Naive B cell (primary cell): ENCODE results near the gene VRK3. TPM values are rescaled to one million over a fixed set of nuclear protein-coding genes. Genes with fewer than 3 reads are reported as not detected.
"Not testable (repeated sequence)": the region's sequence is repeated elsewhere in the genome, so short reads cannot be mapped to it uniquely, and the experiment has no call there.

Experiments used
- ATAC-seq, 2 donors: fragments of 150-1000 bp; cut with Tn5 transposase; 2 replicates each; pipeline ENCODE4 v1.10.0; 2021; ENCODE audit warnings: low read depth in 2 of 2, mild to moderate bottlenecking in 2 of 2, moderate library complexity in 2 of 2
- DNase-seq: peaks from one replicate; pipeline ENCODE4 v3.0.0; 2022
- H3K27ac Mint-ChIP-seq, 6 donors: one replicate each; pipeline ENCODE4 v1.8.0; 2020 to 2022; ENCODE audit warnings: mild to moderate bottlenecking in 6 of 6, mixed read lengths in 6 of 6, moderate library complexity in 5 of 6, inconsistent platforms in 2 of 6
- H3K27me3 Mint-ChIP-seq, 3 donors: one replicate each; pipeline ENCODE4 v1.8.0; 2021 to 2022; ENCODE audit warnings: mixed read lengths in 3 of 3, mild to moderate bottlenecking in 1 of 3
- H3K36me3 Mint-ChIP-seq, 2 donors: one replicate each; pipeline ENCODE4 v1.8.0; 2020 to 2022; ENCODE audit warnings: mixed read lengths in 2 of 2, inconsistent platforms in 1 of 2, mild to moderate bottlenecking in 1 of 2
- H3K4me1 Mint-ChIP-seq, 3 donors: one replicate each; pipeline ENCODE4 v1.8.0; 2020 to 2022; ENCODE audit warnings: mixed read lengths in 3 of 3, inconsistent platforms in 1 of 3, mild to moderate bottlenecking in 1 of 3, moderate library complexity in 1 of 3
- H3K4me3 Mint-ChIP-seq, 8 donors: one replicate each; pipeline ENCODE4 v1.8.0; 2020 to 2022; ENCODE audit warnings: mild to moderate bottlenecking in 8 of 8, mixed read lengths in 8 of 8, moderate library complexity in 8 of 8, inconsistent platforms in 2 of 8
- H3K9me3 Mint-ChIP-seq, 7 donors: one replicate each; pipeline ENCODE4 v1.8.0; 2020 to 2022; ENCODE audit warnings: mixed read lengths in 7 of 7, mild to moderate bottlenecking in 5 of 7, inconsistent platforms in 2 of 7, moderate library complexity in 1 of 7
- polyA plus RNA-seq, 6 donors: library from polyadenylated mRNA; unstranded; fragments of 300-500 nt; fragmentation: Illumina TruSeq; gene quantifications; one replicate each; pipeline ENCODE4 v1.2.3, GENCODE V29; 2021; ENCODE audit warnings: low read depth in 6 of 6

VRK3 gene
- polyA plus RNA-seq, 6 donors from 2014 or later: 78.8 to 121 (median 89.0) TPM

DNA sequence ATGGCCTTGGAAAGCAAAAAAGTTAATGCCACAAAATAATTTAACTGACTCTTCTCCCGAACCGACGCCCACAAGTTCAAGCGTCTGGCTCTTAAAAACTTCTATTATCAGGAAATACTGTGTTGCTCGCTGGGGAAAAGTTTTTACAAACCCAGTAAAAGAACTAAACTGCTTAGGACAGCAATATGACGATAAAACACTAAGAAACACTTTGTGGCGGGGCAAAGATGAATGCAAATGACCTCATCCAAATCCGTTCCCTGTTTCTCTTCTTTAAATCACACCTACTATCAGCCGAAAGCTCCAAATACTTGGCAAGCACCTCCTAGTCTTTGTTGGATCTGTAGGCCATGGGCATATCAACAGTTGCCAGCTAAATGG lies 69.1 kb downstream of the VRK3 start:
- no peak overlapping the region for H3K4me3 Mint-ChIP-seq
- DNase-seq (no peak), ATAC-seq (no peak)
- H3K27me3 Mint-ChIP-seq: peaks cover 17 to 53% (median 22%) of the 10 kb centered on the region in 3 donors
- no peak overlapping the region for H3K27ac Mint-ChIP-seq
- H3K4me1 Mint-ChIP-seq: peaks cover 5 to 17% (median 11%) of the 10 kb centered on the region in 3 donors
- H3K9me3 Mint-ChIP-seq: peaks cover 0 to 1% (median 0%) of the 10 kb centered on the region in 7 donors
- no peaks in the 10 kb centered on the region for H3K36me3 Mint-ChIP-seq

DNA sequence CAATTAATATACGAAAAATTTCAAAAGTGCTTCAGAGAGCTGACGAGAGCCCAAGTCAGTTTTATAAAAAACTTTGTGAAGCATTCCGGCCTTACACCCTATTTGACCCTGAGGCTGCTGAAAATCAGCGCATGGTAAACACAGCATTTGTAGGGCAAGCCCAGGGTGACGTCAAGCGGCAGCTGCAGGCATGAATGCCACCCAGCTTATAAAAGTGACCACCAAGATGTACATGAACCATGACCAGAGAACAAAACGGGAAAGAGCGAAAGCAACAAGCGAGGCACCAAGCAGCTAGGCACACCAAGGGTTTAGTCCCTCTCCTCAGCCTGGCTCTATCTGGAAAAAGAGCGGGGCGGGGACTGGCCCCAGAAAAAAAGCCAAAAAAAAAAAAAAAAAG lies 70.2 kb downstream of the VRK3 start:
- Mint-ChIP-seq H3K36me3 (no peaks in the 10 kb centered on the region), H3K4me1 (peaks cover 9 to 17% (median 11%) of the 10 kb centered on the region in 3 donors), H3K27me3 (peaks cover 28 to 63% (median 30%) of the 10 kb centered on the region in 3 donors), H3K27ac (no peak overlapping the region), H3K9me3 (peaks cover 0 to 1% (median 0%) of the 10 kb centered on the region in 7 donors), H3K4me3 (no peak overlapping the region)
- ATAC-seq (no peak), DNase-seq (no peak)

DNA sequence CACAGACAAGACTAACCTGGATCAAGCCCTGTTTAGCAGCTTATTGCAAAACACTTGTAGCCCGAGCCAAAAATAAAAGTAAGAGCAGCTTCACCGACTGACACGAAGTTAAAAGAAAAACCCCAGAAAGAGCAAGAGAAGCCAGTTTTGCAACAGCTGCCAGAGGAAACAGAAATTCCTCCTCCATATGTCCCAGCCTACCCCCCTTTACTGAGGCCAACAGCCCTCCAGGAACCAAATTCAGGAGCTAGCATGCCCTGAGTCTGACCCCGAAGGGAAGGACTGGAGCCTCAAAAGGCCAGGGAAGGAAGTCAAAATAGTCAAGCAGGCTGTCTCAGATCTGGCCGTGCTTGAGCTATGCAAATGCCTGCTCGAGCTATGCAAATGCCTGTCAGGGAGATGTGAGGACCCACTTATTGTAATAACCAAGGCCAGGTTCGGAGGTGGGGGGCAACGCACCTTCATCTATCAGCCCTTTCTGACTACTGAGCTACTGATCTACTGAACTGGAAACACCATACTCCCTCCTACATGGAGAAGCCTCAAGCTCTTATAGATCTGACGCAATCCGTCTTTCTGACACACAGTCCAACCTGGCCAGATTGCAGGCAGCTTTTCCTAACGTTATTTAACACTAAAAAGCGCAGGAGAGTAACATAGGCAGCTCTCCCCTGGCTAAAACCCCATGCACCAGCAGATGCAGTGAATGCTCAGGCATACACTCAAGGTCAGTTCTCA lies 70.9 kb downstream of the VRK3 start:
- Mint-ChIP-seq H3K27me3 (peaks cover 30 to 66% (median 31%) of the 10 kb centered on the region in 3 donors), H3K4me1 (peaks cover 9 to 17% (median 11%) of the 10 kb centered on the region in 3 donors), H3K4me3 (peak overlapping the region in 1 of 8 donors; percentile 17), H3K27ac (no peak overlapping the region), H3K9me3 (peaks cover 0 to 1% (median 0%) of the 10 kb centered on the region in 7 donors), H3K36me3 (no peaks in the 10 kb centered on the region)
- DNase-seq: no peak
- ATAC-seq: no peak

DNA sequence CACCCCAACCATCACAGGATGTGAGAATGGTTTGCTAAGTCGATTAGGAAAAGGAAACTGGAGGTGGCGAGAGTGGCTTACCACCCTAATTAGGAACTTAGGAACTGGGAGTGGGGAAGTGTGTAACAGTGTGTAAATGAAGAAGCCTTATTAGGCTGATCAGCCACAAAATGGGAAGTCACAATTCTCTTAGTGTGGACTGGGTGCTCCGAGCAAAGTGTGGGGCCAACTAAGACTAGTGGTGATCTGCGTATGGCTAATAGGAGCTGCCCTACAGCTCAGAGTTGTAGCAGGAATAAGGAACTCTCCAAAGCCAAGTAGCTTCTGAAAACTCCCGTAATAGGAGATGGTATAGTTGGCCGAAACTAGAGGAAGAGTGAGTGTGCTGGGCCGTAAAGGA lies 71.8 kb downstream of the VRK3 start:
- Mint-ChIP-seq H3K4me3 (no peak overlapping the region), H3K4me1 (peaks cover 9 to 17% (median 11%) of the 10 kb centered on the region in 3 donors), H3K27ac (peak overlapping the region in 1 of 6 donors; percentile 69), H3K27me3 (peaks cover 30 to 66% (median 31%) of the 10 kb centered on the region in 3 donors), H3K36me3 (no peaks in the 10 kb centered on the region), H3K9me3 (peaks cover 0 to 1% (median 0%) of the 10 kb centered on the region in 7 donors)
- DNase-seq (no peak), ATAC-seq (no peak)

DNA sequence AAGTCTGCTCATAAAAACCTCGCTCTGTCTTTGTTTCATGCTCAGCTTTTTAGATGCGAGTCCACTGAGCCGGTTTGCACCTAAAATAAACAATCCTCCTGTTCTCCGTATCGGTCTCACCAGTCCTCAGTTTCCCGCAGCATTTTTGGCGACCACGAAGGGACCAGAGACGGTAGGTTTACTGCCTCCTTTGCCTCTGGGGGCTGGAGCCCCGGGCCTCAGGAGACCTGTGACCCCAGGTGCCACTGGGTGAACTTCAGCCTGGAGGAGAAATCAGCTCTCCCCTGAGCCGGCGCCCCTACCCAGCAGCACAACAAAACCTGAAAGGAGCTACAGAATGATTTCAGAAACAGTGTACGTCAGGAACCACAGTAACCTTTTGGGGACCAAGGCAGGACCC lies 72.3 kb downstream of the VRK3 start:
- ATAC-seq (no peak), DNase-seq (no peak)
- H3K36me3 Mint-ChIP-seq: no peaks in the 10 kb centered on the region
- H3K27me3 Mint-ChIP-seq: peaks cover 31 to 62% (median 34%) of the 10 kb centered on the region in 3 donors
- no peaks in the 10 kb centered on the region for H3K9me3 Mint-ChIP-seq
- no peak overlapping the region for H3K27ac Mint-ChIP-seq
- H3K4me1 Mint-ChIP-seq: peaks cover 9 to 17% (median 11%) of the 10 kb centered on the region in 3 donors
- H3K4me3 Mint-ChIP-seq: no peak overlapping the region

DNA sequence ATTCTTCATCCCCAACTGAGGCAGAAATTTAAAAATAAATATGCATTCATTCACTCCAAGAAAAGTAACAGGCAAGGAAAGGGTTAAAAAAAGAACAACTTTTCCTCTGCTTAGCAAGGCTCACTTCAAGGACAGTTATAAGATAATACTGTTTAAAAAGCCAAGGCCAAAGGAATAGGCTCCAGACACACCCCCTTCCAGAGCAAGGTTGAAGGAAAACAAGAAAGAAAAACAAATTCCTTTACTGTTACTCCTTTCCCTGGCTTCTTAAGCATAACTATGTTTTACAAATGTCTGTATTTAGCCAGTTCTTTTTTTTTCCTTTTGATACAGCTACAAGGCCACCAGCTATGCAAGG lies 72.7 kb downstream of the VRK3 start:
- Mint-ChIP-seq H3K4me3 (no peak overlapping the region), H3K27me3 (peaks cover 34 to 65% (median 38%) of the 10 kb centered on the region in 3 donors), H3K27ac (no peak overlapping the region), H3K9me3 (no peaks in the 10 kb centered on the region), H3K4me1 (peaks cover 9 to 17% (median 11%) of the 10 kb centered on the region in 3 donors), H3K36me3 (no peaks in the 10 kb centered on the region)
- ATAC-seq (no peak), DNase-seq (no peak)

DNA sequence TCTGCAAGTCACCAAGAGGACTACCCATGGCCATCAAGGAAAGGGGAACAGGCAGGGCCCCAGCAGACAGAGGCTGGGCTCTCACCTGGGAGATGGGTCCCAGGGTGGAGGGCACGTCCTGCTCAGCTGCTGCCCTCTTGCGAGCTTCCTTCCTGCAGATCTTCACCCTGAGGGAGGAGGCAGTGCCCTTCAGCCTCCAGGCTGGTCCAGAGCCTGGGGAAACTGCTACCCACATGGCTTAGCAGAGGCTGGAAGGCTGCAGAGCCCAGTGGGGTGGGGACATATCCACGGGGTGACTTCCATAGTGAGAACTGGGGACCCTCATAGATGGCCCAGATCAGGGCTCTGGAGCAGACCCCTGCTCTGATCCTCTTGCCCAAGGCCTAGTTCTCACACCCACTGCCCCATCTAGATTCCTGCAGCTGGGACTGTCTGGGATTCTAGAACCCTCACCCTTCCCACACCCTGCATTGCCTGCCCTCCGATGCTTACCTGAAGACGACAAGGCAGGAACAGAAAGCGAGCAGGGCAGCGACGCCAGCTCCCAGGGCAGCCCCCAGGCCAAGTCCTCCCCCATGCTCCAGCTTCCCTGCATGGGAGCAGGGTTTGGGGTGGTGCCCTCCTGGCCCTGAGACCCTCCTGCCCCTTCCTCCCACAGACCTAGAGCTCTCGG lies 73.2 kb downstream of the VRK3 start:
- DNase-seq: no peak
- no peaks in the 10 kb centered on the region for H3K36me3 Mint-ChIP-seq
- peaks cover 9 to 17% (median 11%) of the 10 kb centered on the region in 3 donors for H3K4me1 Mint-ChIP-seq
- no peaks in the 10 kb centered on the region for H3K9me3 Mint-ChIP-seq
- H3K4me3 Mint-ChIP-seq: no peak overlapping the region
- H3K27ac Mint-ChIP-seq: peak overlapping the region in 1 of 6 donors; percentile 33
- ATAC-seq: no peak
- H3K27me3 Mint-ChIP-seq: peaks cover 34 to 65% (median 39%) of the 10 kb centered on the region in 3 donors

DNA sequence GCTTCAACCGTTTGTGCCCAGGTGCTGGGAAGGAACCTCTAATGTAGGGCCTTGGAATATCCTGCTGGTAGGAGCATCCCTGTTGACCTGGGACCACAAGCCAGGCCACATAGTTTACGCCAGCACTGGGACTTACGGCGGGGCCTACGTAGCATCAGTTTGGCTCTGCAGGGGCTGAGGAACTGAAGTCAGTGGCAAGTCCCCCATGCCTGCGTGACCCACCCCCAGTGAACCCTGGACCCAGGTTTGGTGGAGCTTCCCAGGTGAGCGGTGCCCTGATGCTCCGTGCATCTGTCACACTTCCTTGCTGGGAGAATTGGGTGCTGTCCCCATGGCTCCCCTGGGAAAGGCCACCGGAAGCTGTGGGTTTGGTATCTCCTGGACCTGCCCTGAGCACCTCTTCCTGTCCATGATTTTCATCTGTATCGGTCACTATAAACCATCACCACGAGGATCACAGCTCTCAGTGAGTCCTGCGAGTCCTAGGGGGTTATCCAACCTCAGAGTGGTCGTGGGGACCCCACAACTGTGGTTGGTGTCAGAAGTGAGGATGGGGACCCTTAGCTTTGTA lies 74.1 kb downstream of the VRK3 start:
- Mint-ChIP-seq H3K4me3 (no peak overlapping the region), H3K27ac (peak overlapping the region in 1 of 6 donors; percentile 71)

DNA sequence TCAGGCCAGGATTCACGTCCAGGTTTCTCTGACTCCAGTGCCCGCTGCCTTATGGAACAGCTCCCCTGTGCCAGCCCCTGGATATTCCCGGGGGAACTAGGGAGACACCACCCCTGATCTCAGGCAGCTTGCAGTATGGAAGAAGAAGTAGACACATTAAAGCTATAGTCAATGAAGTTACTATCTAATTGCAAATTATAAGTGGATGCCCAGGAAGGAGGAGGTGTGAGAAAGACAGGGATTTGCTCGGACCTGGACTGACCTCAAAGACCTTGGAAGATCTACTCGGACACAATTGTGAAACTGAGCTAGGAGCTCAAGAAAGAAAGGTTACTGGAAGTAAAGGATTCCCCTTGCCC lies 74.6 kb downstream of the VRK3 start:
- ATAC-seq: no peak
- peaks cover 0 to 2% (median 0%) of the 10 kb centered on the region in 7 donors for H3K9me3 Mint-ChIP-seq
- no peaks in the 10 kb centered on the region for H3K36me3 Mint-ChIP-seq
- DNase-seq: no peak
- H3K27ac Mint-ChIP-seq: no peak overlapping the region
- H3K4me1 Mint-ChIP-seq: peaks cover 9 to 17% (median 11%) of the 10 kb centered on the region in 3 donors
- peaks cover 30 to 66% (median 39%) of the 10 kb centered on the region in 3 donors for H3K27me3 Mint-ChIP-seq
- H3K4me3 Mint-ChIP-seq: no peak overlapping the region

More for the DNA sequence above, 74.1 kb downstream of the VRK3 start:
- Mint-ChIP-seq H3K36me3 (no peaks in the 10 kb centered on the region), H3K4me1 (peaks cover 9 to 17% (median 11%) of the 10 kb centered on the region in 3 donors), H3K9me3 (peaks cover 0 to 2% (median 0%) of the 10 kb centered on the region in 7 donors), H3K27me3 (peaks cover 31 to 66% (median 39%) of the 10 kb centered on the region in 3 donors)
- no peak for DNase-seq
- ATAC-seq: no peak

DNA sequence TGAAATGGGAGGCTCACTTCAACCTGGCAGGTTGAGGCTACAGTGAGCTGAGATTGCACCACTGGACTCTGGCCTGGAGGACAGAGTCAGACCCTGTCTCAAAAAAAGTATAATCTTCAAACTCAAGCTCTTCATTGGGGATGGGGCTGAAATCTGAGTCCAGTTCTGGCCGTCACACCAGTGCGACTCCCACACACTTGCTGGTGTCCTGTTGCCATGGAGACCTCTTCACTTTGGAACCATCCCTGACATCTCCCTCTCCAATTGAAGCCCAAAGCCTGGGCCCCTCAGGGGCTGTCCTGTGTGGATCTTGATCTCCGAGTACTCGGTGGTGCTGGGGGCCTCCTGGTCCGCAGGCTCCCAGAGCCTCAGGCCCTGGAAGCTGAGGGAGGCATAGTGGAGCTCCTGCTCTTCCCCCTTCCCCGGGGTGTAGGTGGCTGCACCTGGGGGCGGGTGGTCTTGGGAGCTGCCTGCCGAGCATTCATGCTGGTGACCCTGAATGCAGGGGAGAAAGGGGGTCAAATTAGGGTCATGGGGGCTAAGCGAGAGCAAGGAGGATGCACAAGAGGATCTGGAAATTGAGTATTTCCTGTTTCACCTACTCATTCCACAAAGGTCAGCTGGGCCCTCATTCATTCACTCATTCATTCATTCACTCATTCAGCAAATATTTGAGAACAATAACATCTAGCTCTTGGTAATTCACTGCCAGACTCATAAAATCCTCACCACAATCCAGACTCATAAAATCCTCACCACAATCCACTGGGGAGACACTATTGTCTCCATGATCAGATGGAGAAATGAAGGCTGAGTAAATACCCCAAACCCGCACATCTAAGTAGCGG lies 75.2 kb downstream of the VRK3 start:
- DNase-seq (no peak), ATAC-seq (no peak)
- H3K27ac Mint-ChIP-seq: peak overlapping the region in 1 of 6 donors; percentile 67
- peaks cover 9 to 17% (median 11%) of the 10 kb centered on the region in 3 donors for H3K4me1 Mint-ChIP-seq
- no peaks in the 10 kb centered on the region for H3K36me3 Mint-ChIP-seq
- H3K4me3 Mint-ChIP-seq: no peak overlapping the region
- peaks cover 0 to 3% (median 0%) of the 10 kb centered on the region in 7 donors for H3K9me3 Mint-ChIP-seq
- peaks cover 33 to 60% (median 39%) of the 10 kb centered on the region in 3 donors for H3K27me3 Mint-ChIP-seq

DNA sequence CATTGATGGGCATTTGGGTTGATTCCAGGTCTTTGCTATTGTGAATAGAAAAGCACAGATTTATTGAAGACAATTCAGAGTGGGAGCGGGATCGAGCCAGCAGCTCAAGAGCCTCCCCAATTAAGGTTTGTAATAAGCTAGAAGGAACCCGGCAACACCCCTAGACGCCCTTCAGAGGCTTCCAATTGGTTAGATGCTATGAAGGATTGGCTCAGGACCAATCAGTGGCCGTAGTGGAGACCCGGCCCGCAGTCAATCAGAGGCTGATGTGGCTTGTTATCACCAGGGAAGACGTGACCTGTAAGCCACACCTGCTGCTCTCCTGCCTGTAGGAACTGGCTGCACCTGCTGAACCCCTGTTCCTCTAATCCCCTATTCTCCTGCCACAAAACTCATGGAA lies 78.8 kb downstream of the VRK3 start:
- peaks cover 24 to 41% (median 32%) of the 10 kb centered on the region in 3 donors for H3K27me3 Mint-ChIP-seq
- H3K9me3 Mint-ChIP-seq: peaks cover 0 to 3% (median 0%) of the 10 kb centered on the region in 7 donors
- no peak overlapping the region for H3K4me3 Mint-ChIP-seq
- H3K4me1 Mint-ChIP-seq: peaks cover 0 to 7% (median 6%) of the 10 kb centered on the region in 3 donors
- DNase-seq (no peak), ATAC-seq (no peak)
- H3K36me3 Mint-ChIP-seq: no peaks in the 10 kb centered on the region
- H3K27ac Mint-ChIP-seq: no peak overlapping the region

DNA sequence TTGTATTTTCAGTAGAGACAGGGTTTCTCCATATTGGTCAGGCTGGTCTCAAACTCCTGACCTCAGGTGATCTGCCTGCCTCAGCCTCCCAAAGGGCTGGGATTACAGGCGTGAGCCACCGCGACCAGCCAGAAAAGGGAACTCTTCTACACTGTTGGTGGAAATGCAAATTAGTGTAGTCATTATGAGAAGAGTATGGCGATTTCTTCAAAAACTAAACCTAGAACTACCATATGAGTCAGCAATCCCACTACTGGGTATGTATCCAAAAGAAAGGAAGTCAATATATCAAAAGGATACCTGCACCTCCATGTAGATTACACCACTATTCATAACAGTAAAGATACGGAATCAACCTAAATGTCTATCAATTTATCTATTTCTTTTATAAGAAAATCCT lies 80.6 kb downstream of the VRK3 start:
- not testable (repeated sequence) for H3K36me3 Mint-ChIP-seq, DNase-seq, H3K9me3 Mint-ChIP-seq, H3K4me1 Mint-ChIP-seq, H3K4me3 Mint-ChIP-seq, ATAC-seq, H3K27ac Mint-ChIP-seq
- H3K27me3 Mint-ChIP-seq: peaks cover 19 to 43% (median 24%) of the 10 kb centered on the region in 3 donors

DNA sequence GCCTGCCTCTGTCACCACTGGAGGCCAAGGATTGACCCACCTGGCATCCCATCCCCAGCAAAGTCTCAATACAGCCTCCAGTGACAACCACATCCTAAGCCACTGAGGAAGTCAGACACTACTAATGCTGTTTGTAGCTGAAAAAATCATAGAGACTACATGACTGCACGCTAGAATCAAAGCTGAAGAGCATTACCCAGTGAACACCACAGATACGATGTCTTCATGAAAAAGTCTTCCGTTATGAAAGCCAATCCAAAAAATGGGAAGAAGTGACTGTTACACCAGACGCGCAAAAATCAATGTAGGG lies 84.7 kb downstream of the VRK3 start:
- no peak for ATAC-seq
- H3K27ac Mint-ChIP-seq: no peak overlapping the region

More for the DNA sequence above, 84.7 kb downstream of the VRK3 start:
- no peak for DNase-seq
- Mint-ChIP-seq H3K36me3 (no peaks in the 10 kb centered on the region), H3K4me3 (no peak overlapping the region), H3K9me3 (peaks cover 0 to 2% (median 0%) of the 10 kb centered on the region in 7 donors), H3K4me1 (peaks cover 3 to 7% (median 6%) of the 10 kb centered on the region in 3 donors), H3K27me3 (peaks cover 14 to 31% (median 17%) of the 10 kb centered on the region in 3 donors)
